ENCODE results near the gene BPIFB4.

BPIFB4 gene

GRCh38 chr20:33062105-33062824 is 17.2 kb upstream of the BPIFB4 start:
- DNase-seq, result no peak

- DNase-seq, result no peak
Observed at GRCh38 chr20:33062825-33063149, 16.7 kb upstream of the BPIFB4 start.

- DNase-seq, result no peak
Observed at GRCh38 chr20:33063271-33063670, 16.2 kb upstream of the BPIFB4 start.

GRCh38 chr20:33064572-33065287 is 14.7 kb upstream of the BPIFB4 start:
- DNase-seq, result no peak

GRCh38 chr20:33065785-33066184 is 13.7 kb upstream of the BPIFB4 start:
- no peak for DNase-seq

GRCh38 chr20:33067806-33068205 is 11.6 kb upstream of the BPIFB4 start:
- no peak for DNase-seq

- no peak for DNase-seq
Observed at GRCh38 chr20:33068251-33068939, 11.0 kb upstream of the BPIFB4 start.

GRCh38 chr20:33069673-33070072 is 9.8 kb upstream of the BPIFB4 start:
- DNase-seq, result no peak

- no peak for DNase-seq
Observed at GRCh38 chr20:33070111-33071053, 9.1 kb upstream of the BPIFB4 start.

- no peak for DNase-seq
Observed at GRCh38 chr20:33071198-33071597, 8.2 kb upstream of the BPIFB4 start.

- DNase-seq, result no peak
Observed at GRCh38 chr20:33072362-33072761, 7.1 kb upstream of the BPIFB4 start.

GRCh38 chr20:33072813-33073212 is 6.6 kb upstream of the BPIFB4 start:
- DNase-seq, result no peak

GRCh38 chr20:33074675-33075074 is 4.8 kb upstream of the BPIFB4 start:
- no peak for DNase-seq

GRCh38 chr20:33075281-33075680 is 4.2 kb upstream of the BPIFB4 start:
- DNase-seq, result no peak

- no peak for DNase-seq
Observed at GRCh38 chr20:33076662-33077372, 2.6 kb upstream of the BPIFB4 start.

GRCh38 chr20:33081411-33082154 is 2.1 kb downstream of the BPIFB4 start:
- DNase-seq, result no peak

- no peak for DNase-seq
Observed at GRCh38 chr20:33082546-33082945, 3.1 kb downstream of the BPIFB4 start.

GRCh38 chr20:33083544-33084340 is 4.3 kb downstream of the BPIFB4 start:
- no peak for DNase-seq

- DNase-seq, result no peak
Observed at GRCh38 chr20:33084722-33085121, 5.3 kb downstream of the BPIFB4 start.

- DNase-seq, result no peak
Observed at GRCh38 chr20:33086052-33086722, 6.7 kb downstream of the BPIFB4 start.
